Measurements from ENCODE around the gene HMCN1.

HMCN1 gene

DNA sequence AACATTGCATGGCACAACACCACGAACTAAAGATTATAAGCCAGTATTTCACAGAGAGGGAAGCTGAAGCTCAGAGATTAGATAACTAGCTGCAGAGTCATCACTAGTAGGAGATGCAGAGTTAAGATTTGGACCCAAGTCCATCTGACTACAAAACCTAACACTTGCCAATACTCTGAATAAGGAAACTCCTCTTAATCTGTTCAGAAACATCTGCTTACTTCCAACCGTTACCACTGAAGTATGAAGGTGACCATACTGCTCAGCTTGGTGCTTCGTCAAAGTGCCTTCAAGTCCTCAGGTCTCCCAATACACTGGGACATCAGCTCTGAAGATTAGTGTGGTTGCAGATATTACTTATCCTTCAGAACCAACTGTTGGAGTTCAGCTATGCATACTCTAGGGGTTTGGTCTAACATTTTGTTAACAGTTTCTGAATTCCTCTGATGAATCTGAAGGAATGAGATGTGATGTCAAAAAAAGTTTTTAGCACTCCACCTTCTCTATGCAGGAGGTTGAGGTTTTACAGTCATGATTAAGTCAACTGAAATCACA, 461.3 kb downstream of the HMCN1 start:
- no peak for TF ChIP-seq EZH2phosphoT487 (conservative IDR thresholded peaks at IDR 0.05; ENCODE audit: low read length)
- TF ChIP-seq, protein P1, sequence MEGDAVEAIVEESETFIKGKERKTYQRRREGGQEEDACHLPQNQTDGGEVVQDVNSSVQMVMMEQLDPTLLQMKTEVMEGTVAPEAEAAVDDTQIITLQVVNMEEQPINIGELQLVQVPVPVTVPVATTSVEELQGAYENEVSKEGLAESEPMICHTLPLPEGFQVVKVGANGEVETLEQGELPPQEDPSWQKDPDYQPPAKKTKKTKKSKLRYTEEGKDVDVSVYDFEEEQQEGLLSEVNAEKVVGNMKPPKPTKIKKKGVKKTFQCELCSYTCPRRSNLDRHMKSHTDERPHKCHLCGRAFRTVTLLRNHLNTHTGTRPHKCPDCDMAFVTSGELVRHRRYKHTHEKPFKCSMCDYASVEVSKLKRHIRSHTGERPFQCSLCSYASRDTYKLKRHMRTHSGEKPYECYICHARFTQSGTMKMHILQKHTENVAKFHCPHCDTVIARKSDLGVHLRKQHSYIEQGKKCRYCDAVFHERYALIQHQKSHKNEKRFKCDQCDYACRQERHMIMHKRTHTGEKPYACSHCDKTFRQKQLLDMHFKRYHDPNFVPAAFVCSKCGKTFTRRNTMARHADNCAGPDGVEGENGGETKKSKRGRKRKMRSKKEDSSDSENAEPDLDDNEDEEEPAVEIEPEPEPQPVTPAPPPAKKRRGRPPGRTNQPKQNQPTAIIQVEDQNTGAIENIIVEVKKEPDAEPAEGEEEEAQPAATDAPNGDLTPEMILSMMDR (IDR thresholded peaks at IDR 0.05; ENCODE audit: insufficient read depth, low read length, poor library complexity, severe bottlenecking) = no peak
- Histone ChIP-seq H3K9me3 (ENCODE audit: insufficient read depth, low read length) (no peaks in the 10 kb centered on the region), H3K9ac (ENCODE audit: low read length) (no peak overlapping the region), H3K9me2 (replicated peaks; ENCODE audit: insufficient read depth, low read length) (no peaks in the 10 kb centered on the region), H3F3A (ENCODE audit: insufficient read depth) (no peaks in the 10 kb centered on the region), H3K27me3 (ENCODE audit: low read length) (no peaks in the 10 kb centered on the region), H3K4me3 (ENCODE audit: insufficient read depth, low read length, poor library complexity, severe bottlenecking) (no peak overlapping the region), H3K36me3 (ENCODE audit: low read length) (0 out of 2 replicates have a peak, but pooled peaks cover 3% of the 10 kb centered on the region), H2AFZ (ENCODE audit: low read depth, low read length, severe bottlenecking) (no peak overlapping the region), H3K27ac (ENCODE audit: low read depth, low read length) (no peak overlapping the region), H3K79me2 (ENCODE audit: insufficient read depth, low read length) (no peaks in the 10 kb centered on the region), H4K20me1 (ENCODE audit: low read depth, low read length) (no peaks in the 10 kb centered on the region), H3K4me2 (ENCODE audit: low read depth, low read length, poor library complexity, severe bottlenecking) (no peak overlapping the region)

DNA sequence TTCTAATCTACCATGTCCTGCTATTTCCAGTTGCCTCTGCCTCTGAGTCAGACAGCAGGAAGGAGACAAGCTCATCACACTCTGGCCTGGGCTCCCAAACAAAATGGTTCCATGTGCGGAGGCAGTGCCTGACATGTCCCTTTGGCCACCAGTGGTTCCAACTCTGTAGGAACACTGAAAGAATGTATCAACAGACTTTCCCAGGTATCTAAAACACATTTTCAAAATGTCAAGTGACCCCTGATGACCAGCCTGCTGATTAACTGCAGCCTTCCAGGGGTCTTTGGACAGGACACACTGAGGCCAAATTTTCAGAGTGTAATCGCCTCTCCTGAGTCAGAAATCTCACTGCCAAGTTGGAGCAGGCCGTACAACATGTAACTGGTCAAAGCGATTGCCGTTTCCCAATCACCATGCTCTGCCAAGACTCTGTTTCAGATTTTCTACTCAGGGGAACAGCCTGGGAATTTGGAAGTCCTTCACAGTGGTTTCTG, 468.1 kb downstream of the HMCN1 start:
- H3K9me2 ChIP-seq (replicated peaks; ENCODE audit: insufficient read depth, low read length) = no peaks in the 10 kb centered on the region

DNA sequence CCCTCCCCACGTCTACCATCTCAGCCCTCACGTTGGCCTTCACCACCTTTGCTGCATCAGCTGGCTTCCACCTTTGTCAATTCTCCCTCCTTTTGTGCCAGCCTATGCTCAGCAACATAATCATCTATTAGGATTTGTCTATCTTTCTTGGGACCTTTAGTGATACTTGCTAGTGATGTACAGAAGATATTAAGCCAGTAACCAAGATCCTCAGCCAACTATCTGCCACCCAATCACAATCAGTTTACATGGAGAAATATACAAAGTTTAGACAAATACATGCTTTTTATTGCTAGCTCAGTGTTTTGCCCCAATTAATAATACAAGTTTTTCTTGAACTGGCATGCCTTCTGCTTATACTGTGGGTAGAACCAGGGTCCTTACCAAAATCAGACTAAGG, 468.6 kb downstream of the HMCN1 start:
- no peak overlapping the region for H3K4me3 ChIP-seq (ENCODE audit: insufficient read depth, low read length, poor library complexity, severe bottlenecking)
- TF ChIP-seq, protein P1 (IDR thresholded peaks at IDR 0.05; ENCODE audit: insufficient read depth, low read length, poor library complexity, severe bottlenecking) = no peak
- no peak for TF ChIP-seq EZH2phosphoT487 (conservative IDR thresholded peaks at IDR 0.05; ENCODE audit: low read length)
- H2AFZ ChIP-seq (ENCODE audit: low read depth, low read length, severe bottlenecking) = no peak overlapping the region
- H3K27ac ChIP-seq (ENCODE audit: low read depth, low read length) = no peak overlapping the region
- H3K9me2 ChIP-seq (replicated peaks; ENCODE audit: insufficient read depth, low read length) = no peaks in the 10 kb centered on the region
- H3F3A ChIP-seq (ENCODE audit: insufficient read depth) = no peaks in the 10 kb centered on the region
- no peak overlapping the region for H3K9ac ChIP-seq (ENCODE audit: low read length)
- H4K20me1 ChIP-seq (ENCODE audit: low read depth, low read length) = no peaks in the 10 kb centered on the region
- no peaks in the 10 kb centered on the region for H3K9me3 ChIP-seq (ENCODE audit: insufficient read depth, low read length)
- H3K27me3 ChIP-seq (ENCODE audit: low read length) = no peaks in the 10 kb centered on the region
- no peaks in the 10 kb centered on the region for H3K36me3 ChIP-seq (ENCODE audit: low read length)
- H3K4me2 ChIP-seq (ENCODE audit: low read depth, low read length, poor library complexity, severe bottlenecking) = no peak overlapping the region
- H3K79me2 ChIP-seq (ENCODE audit: insufficient read depth, low read length) = no peaks in the 10 kb centered on the region

More for the DNA sequence above, 468.1 kb downstream of the HMCN1 start:
- TF ChIP-seq EZH2phosphoT487 (conservative IDR thresholded peaks at IDR 0.05; ENCODE audit: low read length) = no peak
- TF ChIP-seq, protein P1 (IDR thresholded peaks at IDR 0.05; ENCODE audit: insufficient read depth, low read length, poor library complexity, severe bottlenecking) = no peak
- Histone ChIP-seq H3K4me2 (ENCODE audit: low read depth, low read length, poor library complexity, severe bottlenecking) (no peak overlapping the region), H2AFZ (ENCODE audit: low read depth, low read length, severe bottlenecking) (no peak overlapping the region), H3F3A (ENCODE audit: insufficient read depth) (no peaks in the 10 kb centered on the region), H3K27me3 (ENCODE audit: low read length) (no peaks in the 10 kb centered on the region), H3K9ac (ENCODE audit: low read length) (no peak overlapping the region), H3K27ac (ENCODE audit: low read depth, low read length) (no peak overlapping the region), H3K9me3 (ENCODE audit: insufficient read depth, low read length) (no peaks in the 10 kb centered on the region), H3K79me2 (ENCODE audit: insufficient read depth, low read length) (no peaks in the 10 kb centered on the region), H3K4me3 (ENCODE audit: insufficient read depth, low read length, poor library complexity, severe bottlenecking) (no peak overlapping the region), H3K36me3 (ENCODE audit: low read length) (no peaks in the 10 kb centered on the region), H4K20me1 (ENCODE audit: low read depth, low read length) (no peaks in the 10 kb centered on the region)
